Ishikawa (cell line): ENCODE measurements around the gene RRBP1.

ENCODE experiments used
- FOXM1 ChIP-seq: IDR thresholded peaks from 2 replicates; pipeline ENCODE4 v1.6.1; 2012; ENCODE audit warnings: low read depth, borderline replicate concordance
- MAX ChIP-seq: IDR thresholded peaks from 2 replicates; pipeline ENCODE4 v1.6.1; 2012
- RAD21 ChIP-seq: IDR thresholded peaks from 2 replicates; pipeline ENCODE4 v1.6.1; 2012; ENCODE audit warnings: low read depth
- TEAD4 ChIP-seq: IDR thresholded peaks from 2 replicates; pipeline ENCODE4 v1.6.1; 2012

DNA sequence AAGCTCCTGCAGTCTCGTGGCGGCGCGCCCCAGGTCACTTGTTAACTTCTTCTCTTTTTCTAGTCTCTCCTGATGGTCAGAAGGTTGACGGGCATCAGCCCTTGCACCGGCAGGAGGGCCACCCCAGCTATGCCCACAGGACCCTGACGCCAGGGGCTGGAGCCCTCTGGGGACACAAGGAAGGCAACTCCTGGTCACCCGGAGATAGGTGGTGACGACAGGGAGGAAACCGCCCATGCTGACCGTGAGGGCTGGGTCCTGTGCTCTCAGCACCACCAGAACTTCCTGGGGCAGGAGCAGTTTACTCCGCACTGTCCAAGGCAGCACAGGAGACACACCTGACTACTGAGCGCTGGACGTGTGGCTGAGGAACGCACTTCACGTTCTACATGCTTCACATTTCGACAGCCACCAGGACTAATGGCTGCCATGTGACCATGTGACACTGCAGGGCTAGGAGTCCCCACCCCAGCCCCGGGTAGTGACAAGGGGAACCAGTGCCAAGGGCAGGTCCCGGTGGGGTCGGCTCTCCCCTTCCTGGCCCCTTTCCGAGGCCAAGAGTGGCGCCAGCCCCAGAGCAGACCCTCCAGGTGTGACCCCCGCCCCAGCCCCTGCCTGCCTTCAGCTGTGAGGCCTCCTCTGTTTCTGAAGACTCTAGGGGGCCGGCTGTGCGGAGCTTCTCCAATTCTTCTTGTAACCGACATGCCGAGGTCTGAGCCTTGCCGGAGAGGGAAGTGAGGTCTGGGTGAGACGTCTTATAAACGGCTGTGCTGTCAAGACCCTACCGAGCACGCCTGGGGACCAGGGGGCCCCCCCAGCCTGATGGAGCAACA, 67.0 kb downstream of the RRBP1 start:
- TF ChIP-seq FOXM1, result no peak
- TF ChIP-seq TEAD4, result no peak
- TF ChIP-seq MAX, result no peak
- no peak for TF ChIP-seq RAD21
